HepG2 (cell line): ENCODE results near the gene CDK2AP2. TPM values are rescaled to one million over a fixed set of nuclear protein-coding genes. Genes with fewer than 3 reads are reported as not detected.

ENCODE experiments used
- AKAP8 ChIP-seq: sonication (generic); formaldehyde crosslinking; IDR thresholded peaks from 2 replicates; pipeline ENCODE4 v1.5.1; 2020; ENCODE audit warnings: mild to moderate bottlenecking, missing genetic modification reagents
- DBP ChIP-seq: sonication (generic); formaldehyde crosslinking; IDR thresholded peaks from 2 replicates; pipeline ENCODE4 v1.4.0; 2020; ENCODE audit warnings: missing genetic modification reagents; ENCODE audit errors: not compliant biosample characterization
- ESRRA ChIP-seq: sonication (generic); formaldehyde crosslinking; IDR thresholded peaks from 2 replicates; pipeline ENCODE4 v1.5.1; 2020; ENCODE audit warnings: mild to moderate bottlenecking, low read depth, missing genetic modification reagents
- GZF1 ChIP-seq: sonication (generic); formaldehyde crosslinking; IDR thresholded peaks from 2 replicates; pipeline ENCODE4 v1.5.1; 2020; ENCODE audit warnings: mild to moderate bottlenecking, missing genetic modification reagents
- HBP1 ChIP-seq: IDR thresholded peaks from 2 replicates; pipeline ENCODE4 v1.6.1; 2016; ENCODE audit warnings: low read depth, control low read depth
- JARID2 ChIP-seq: sonication (generic); formaldehyde crosslinking; IDR thresholded peaks from 2 replicates; pipeline ENCODE4 v1.8.1; 2023; ENCODE audit warnings: missing genetic modification reagents, inconsistent platforms; ENCODE audit not compliant: insufficient replicate concordance
- NAIF1 ChIP-seq: sonication (generic); formaldehyde crosslinking; IDR thresholded peaks from 2 replicates; pipeline ENCODE4 v1.5.0; 2020; ENCODE audit warnings: mild to moderate bottlenecking, missing genetic modification reagents, borderline replicate concordance
- NKX3-1 ChIP-seq: sonication (generic); formaldehyde crosslinking; IDR thresholded peaks from 2 replicates; pipeline ENCODE4 v1.5.0; 2020; ENCODE audit warnings: missing genetic modification reagents
- PBX3 ChIP-seq: sonication (generic); formaldehyde crosslinking; IDR thresholded peaks from 2 replicates; pipeline ENCODE4 v1.8.1; 2023; ENCODE audit warnings: missing genetic modification reagents, inconsistent platforms, borderline replicate concordance
- RBFOX2 ChIP-seq: fragments of 200-400 bp; formaldehyde crosslinking; IDR thresholded peaks from 2 replicates; pipeline ENCODE4 v1.6.1; 2017; ENCODE audit warnings: low read depth, mild to moderate bottlenecking, low read length
- SNAPC4 ChIP-seq: sonication (generic); formaldehyde crosslinking; IDR thresholded peaks from 2 replicates; pipeline ENCODE4 v1.4.0; 2020; ENCODE audit warnings: mild to moderate bottlenecking, missing genetic modification reagents
- TEAD2 ChIP-seq: sonication (generic); formaldehyde crosslinking; IDR thresholded peaks from 2 replicates; pipeline ENCODE4 v1.9.0; 2021; ENCODE audit warnings: missing genetic modification reagents
- ZNF160 ChIP-seq: sonication (generic); formaldehyde crosslinking; IDR thresholded peaks from 2 replicates; pipeline ENCODE4 v1.8.0; 2022; ENCODE audit warnings: mild to moderate bottlenecking, inconsistent platforms, missing genetic modification reagents
- ZNF747 ChIP-seq: sonication (generic); formaldehyde crosslinking; IDR thresholded peaks from 2 replicates; pipeline ENCODE4 v1.8.1; 2023; ENCODE audit warnings: missing genetic modification reagents, mild to moderate bottlenecking, borderline replicate concordance
- ZNF768 ChIP-seq: sonication (generic); formaldehyde crosslinking; IDR thresholded peaks from 2 replicates; pipeline ENCODE4 v1.4.0; 2020; ENCODE audit warnings: missing genetic modification reagents
- ZNF781 ChIP-seq: sonication (generic); formaldehyde crosslinking; IDR thresholded peaks from 2 replicates; pipeline ENCODE4 v1.5.1; 2020; ENCODE audit warnings: borderline replicate concordance, mild to moderate bottlenecking, missing genetic modification reagents; ENCODE audit errors: not compliant biosample characterization
- ZNF878 ChIP-seq: sonication (generic); formaldehyde crosslinking; IDR thresholded peaks from 2 replicates; pipeline ENCODE4 v1.8.1; 2023; ENCODE audit warnings: mild to moderate bottlenecking, missing genetic modification reagents, moderate library complexity
- polyA plus RNA-seq, 8 experiments: library from polyadenylated mRNA; depleted of rRNA in 3 of 8; stranded (reverse) in 7 of 8; unstranded in 1 of 8; fragments of >200 nt; fragmentation: Illumina TruSeq in 4 of 8; extraction: Trizol in 4 of 8; gene quantifications; 2 replicates each; pipeline versions ENCODE4 v1.2.1 to v1.2.3, GENCODE V29; 2011 to 2016; ENCODE audit warnings: low read depth in 4 of 8, missing spikeins in 1 of 8, mixed read lengths in 1 of 8; ENCODE audit not compliant: insufficient read depth in 1 of 8
- total RNA-seq, 5 experiments: library from RNA; depleted of rRNA; stranded (reverse); fragments of >200 nt; fragmentation: Illumina TruSeq; extraction: Trizol; gene quantifications; 2 replicates each; pipeline ENCODE4 v1.2.3, GENCODE V29; 2016; ENCODE audit warnings: low read depth in 1 of 5

Gene CDK2AP2
- total and polyA plus RNA-seq, 2 of the 13 experiments (the other 11 are each of a cell fraction or from before 2014, with no cell fraction given): 15.0 to 23.2 TPM

GRCh38 chr11:67482827-67483798, 24.8 kb downstream of the CDK2AP2 start, which contains the start of gene AIP (continued):
- TF ChIP-seq HBP1 (CRISPR knock-in tag) (no peak; the same call in 1 of the 2 replicates), PBX3 (CRISPR knock-in tag) (0 out of 2 replicates have a peak, but pooled peaks have one; percentile 54), DBP (peak; percentile 83), ESRRA (CRISPR knock-in tag) (peak; percentile 78), AKAP8 (CRISPR knock-in tag) (peak; percentile 84), JARID2 (CRISPR knock-in tag) (peak; percentile 97), ZNF747 (peak; percentile 95), ZNF768 (peak; percentile 74; the same call in 1 of the 2 replicates), ZNF878 (peak; percentile 97), RBFOX2 (peak; percentile 70), SNAPC4 (0 out of 2 replicates have a peak, but pooled peaks have one; percentile 90), NKX3-1 (CRISPR knock-in tag) (peak; percentile 82), TEAD2 (peak; percentile 90; the same call in 1 of the 2 replicates), NAIF1 (CRISPR knock-in tag) (peak; percentile 95), GZF1 (CRISPR knock-in tag) (peak; percentile 91), ZNF781 (CRISPR knock-in tag) (peak; percentile 99), ZNF160 (CRISPR knock-in tag) (peak; percentile 79)
